Inferior parietal cortex (tissue), 1 donor: ENCODE results near the gene RIMS4.

Experiments
- DNase-seq: peaks from one replicate; pipeline ENCODE4 v3.0.0-alpha.2; 2016; ENCODE audit errors: extremely low spot score

The RIMS4 gene

GRCh38 chr20:44720997-44721784 lies 89.2 kb downstream of the RIMS4 start:
- DNase-seq: peak; percentile 28

GRCh38 chr20:44720621-44720996 lies 89.7 kb downstream of the RIMS4 start:
- peak; percentile 43 for DNase-seq

GRCh38 chr20:44719841-44720240 lies 90.5 kb downstream of the RIMS4 start:
- no peak for DNase-seq

GRCh38 chr20:44717986-44718385 lies 92.4 kb downstream of the RIMS4 start:
- no peak for DNase-seq

GRCh38 chr20:44716309-44717106 lies 93.8 kb downstream of the RIMS4 start:
- no peak for DNase-seq

GRCh38 chr20:44715499-44716308 lies 94.6 kb downstream of the RIMS4 start:
- no peak for DNase-seq

GRCh38 chr20:44714701-44715498 lies 95.4 kb downstream of the RIMS4 start, which contains the start of gene CCN5:
Gene CCN5, plus strand, starts transcription at chr20:44715369. Its CDS starts 22 bp downstream, at chr20:44715391.
- DNase-seq: peak; percentile 45

GRCh38 chr20:44714102-44714700 lies 96.1 kb downstream of the RIMS4 start:
- DNase-seq: no peak

- no peak for DNase-seq
These were observed 99.1 kb downstream of the RIMS4 start for GRCh38 chr20:44711237-44711636.

GRCh38 chr20:44709797-44710196 lies 100.5 kb downstream of the RIMS4 start:
- DNase-seq: no peak

GRCh38 chr20:44709380-44709779 lies 101.0 kb downstream of the RIMS4 start:
- no peak for DNase-seq

- no peak for DNase-seq
These were observed 103.2 kb downstream of the RIMS4 start for GRCh38 chr20:44707018-44707579.

GRCh38 chr20:44706301-44707017 lies 103.9 kb downstream of the RIMS4 start:
- no peak for DNase-seq

GRCh38 chr20:44705364-44706094 lies 104.8 kb downstream of the RIMS4 start:
- no peak for DNase-seq

GRCh38 chr20:44704551-44704971 lies 105.8 kb downstream of the RIMS4 start:
- DNase-seq: no peak

GRCh38 chr20:44703956-44704488 lies 106.3 kb downstream of the RIMS4 start:
- no peak for DNase-seq

GRCh38 chr20:44703183-44703925 lies 107.0 kb downstream of the RIMS4 start:
- no peak for DNase-seq

GRCh38 chr20:44702776-44703175 lies 107.6 kb downstream of the RIMS4 start:
- DNase-seq: peak; percentile 81
